CD4-positive, alpha-beta T cell (primary cell): Measurements from ENCODE around the gene MAD2L1BP. TPM values are rescaled to one million over a fixed set of nuclear protein-coding genes. Genes with fewer than 3 reads are reported as not detected.

Experiments used
- ATAC-seq: fragments of 200-7000 bp; cut with Tn5 transposase; one replicate; pipeline ENCODE4 v1.10.0; 2022; ENCODE audit warnings: mild to moderate bottlenecking; ENCODE audit not compliant: poor library complexity
- CTCF ChIA-PET: fragments of 350-600 bp; sonication (Branson Sonifier 250); formaldehyde crosslinking; loops from one replicate; lab custom pipeline; 2021; ENCODE audit warnings: antibody characterized with exemption, inconsistent platforms; lab: Charles Lee
- POLR2A ChIA-PET: fragments of 350-600 bp; sonication (Branson Sonifier 250); formaldehyde crosslinking; loops from one replicate; lab custom pipeline; 2021; ENCODE audit warnings: antibody characterized with exemption, inconsistent platforms; lab: Charles Lee
- DNase-seq, 14 experiments: peaks; one replicate each; pipeline ENCODE4 v3.0.0-alpha.2; 2013 to 2020; ENCODE audit warnings: mixed read lengths in 2 of 14
- H3K27ac ChIP-seq, 2 donors: one replicate each; pipeline versions ENCODE4 v1.5.1 to v1.7.0; 2013; ENCODE audit warnings: low read length in 2 of 2, low read depth in 1 of 2, mild to moderate bottlenecking in 1 of 2
- H3K27me3 ChIP-seq, 2 experiments: 1 replicate in 1 of 2; 2 replicates in 1 of 2; pipeline versions ENCODE4 v1.6.1 to v1.7.0; 2013; ENCODE audit warnings: low read length in 2 of 2, control low read depth in 1 of 2, mild to moderate bottlenecking in 1 of 2, moderate library complexity in 1 of 2; ENCODE audit not compliant: insufficient read depth in 2 of 2, control insufficient read depth in 1 of 2
- H3K36me3 ChIP-seq: one replicate; pipeline ENCODE4 v1.6.1; 2013; ENCODE audit warnings: low read length, control low read depth; ENCODE audit not compliant: insufficient read depth
- H3K4me1 ChIP-seq: one replicate; pipeline ENCODE4 v1.6.1; 2013; ENCODE audit warnings: low read length, control low read depth; ENCODE audit not compliant: insufficient read depth
- H3K4me3 ChIP-seq: one replicate; pipeline ENCODE4 v1.5.1; 2013; ENCODE audit warnings: mild to moderate bottlenecking, low read length, moderate library complexity
- H3K9me3 ChIP-seq, 2 experiments: 1 replicate in 1 of 2; 2 replicates in 1 of 2; pipeline versions ENCODE4 v1.6.1 to v1.7.0; 2013; ENCODE audit warnings: low read length in 2 of 2, mild to moderate bottlenecking in 2 of 2, control low read depth in 1 of 2, moderate library complexity in 1 of 2; ENCODE audit not compliant: control insufficient read depth in 1 of 2, insufficient read depth in 1 of 2
- H3K27ac Mint-ChIP-seq: one replicate; pipeline ENCODE4 v1.8.0; 2020; ENCODE audit warnings: mixed read lengths
- H3K27me3 Mint-ChIP-seq: one replicate; pipeline ENCODE4 v1.8.0; 2021; ENCODE audit warnings: mixed read lengths
- H3K36me3 Mint-ChIP-seq: one replicate; pipeline ENCODE4 v1.8.0; 2021; ENCODE audit warnings: low read depth, mixed read lengths
- H3K4me1 Mint-ChIP-seq: one replicate; pipeline ENCODE4 v1.8.0; 2021; ENCODE audit warnings: low read depth, mixed read lengths
- H3K4me3 Mint-ChIP-seq: one replicate; pipeline ENCODE4 v1.8.0; 2020; ENCODE audit warnings: mild to moderate bottlenecking, mixed read lengths
- H3K9me3 Mint-ChIP-seq: one replicate; pipeline ENCODE4 v1.8.0; 2020; ENCODE audit warnings: mixed read lengths
- intact Hi-C, 2 experiments: fragments of 100-400 bp; cut with DNase I in 1 of 2; cut with micrococcal nuclease in 1 of 2; formaldehyde crosslinking; loops; one replicate each; pipeline versions ENCODE4 v1.15.1 to v1.9.0; 2023 to 2025; cut with DNase I, micrococcal nuclease
- total RNA-seq, 174 experiments: library from RNA in 2 of 174; stranded (reverse) in 2 of 174; gene quantifications; one replicate each; pipeline ENCODE4 v1.2.3 and lab custom pipeline; 2021 to 2026
- TF ChIP-seq, protein P1 (sequence below): fragments of 200-600 bp; IDR thresholded peaks from one replicate; pipeline ENCODE4 v1.8.0; 2022; ENCODE audit warnings: antibody characterized with exemption, mild to moderate bottlenecking

MAD2L1BP gene
- total RNA-seq, 2 experiments from 2014 or later: 36.6 to 39.2 TPM

DNA sequence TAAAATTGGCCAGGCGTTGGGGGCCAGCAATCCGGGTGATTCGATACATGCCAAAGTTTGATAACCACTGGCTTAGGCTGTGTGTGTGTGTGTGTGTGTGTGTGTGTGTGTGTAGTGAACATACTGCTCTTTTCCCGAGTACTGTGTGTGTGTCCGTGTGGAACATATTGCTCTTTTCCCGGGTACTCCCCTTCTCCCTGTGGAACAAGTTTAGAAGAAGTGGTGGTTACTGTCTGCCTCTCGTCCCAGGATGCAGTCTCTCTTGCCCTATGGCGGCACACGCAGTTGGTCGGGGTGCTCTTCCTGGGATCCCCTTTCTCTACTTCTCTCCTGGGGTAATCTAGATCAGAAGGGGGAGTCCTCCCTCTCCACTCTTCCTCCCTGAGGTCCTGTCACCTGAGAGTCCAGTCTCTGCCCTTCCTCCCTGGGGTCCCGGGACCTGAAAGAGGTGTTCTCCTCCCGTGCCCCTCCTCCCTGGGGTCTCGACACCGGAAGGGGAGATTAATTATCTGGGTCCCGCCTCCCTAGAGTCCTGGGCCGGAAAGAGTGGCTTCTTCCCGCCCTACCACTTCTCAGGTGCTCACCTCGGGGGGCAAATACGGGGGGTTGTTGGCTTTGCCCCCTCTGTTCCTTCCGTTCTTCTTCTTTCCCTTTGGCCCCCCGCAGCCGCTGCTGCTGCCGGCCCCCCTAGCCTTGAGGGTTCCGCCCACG lies 7.1 kb upstream of the MAD2L1BP start:
- peaks cover 38% of the 10 kb centered on the region for H3K4me1 Mint-ChIP-seq
- peaks cover 40% of the 10 kb centered on the region for H3K4me1 ChIP-seq

DNA sequence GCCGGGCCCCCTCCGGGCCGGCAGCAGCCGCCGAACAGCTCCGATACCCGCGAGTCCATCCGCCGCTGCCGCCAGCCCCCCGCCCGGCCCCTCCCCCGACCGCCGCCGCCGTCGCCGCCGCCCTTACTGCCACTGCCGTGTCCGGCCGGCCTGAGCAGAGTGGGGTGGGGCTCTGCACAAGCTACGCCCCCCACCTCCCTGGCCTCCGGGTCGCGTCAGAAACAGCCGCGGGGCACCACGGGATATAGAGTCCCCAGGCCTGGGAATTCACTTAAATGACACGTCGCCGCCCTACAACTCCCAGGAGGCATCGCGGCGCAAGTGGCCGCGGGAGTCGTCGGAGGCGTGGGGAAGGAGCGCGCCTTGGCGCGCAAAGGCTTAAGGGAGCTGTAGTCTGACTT lies 6.5 kb upstream of the MAD2L1BP start, which contains the start of gene GTPBP2:
TSS of gene GTPBP2 (minus strand) at position 161 of the 401 bp plus-strand sequence. CDS start at position 59, 102 bp downstream.
- Histone ChIP-seq H3K27ac (peak within 1 kb of the TSS; percentile 86 to 90), H3K9me3 (no peaks in the 10 kb centered on the region), H3K36me3 (peaks cover 23% of the 10 kb centered on the region), H3K27me3 (no peaks in the 10 kb centered on the region), H3K4me1 (peaks cover 40% of the 10 kb centered on the region), H3K4me3 (peak within 1 kb of the TSS; percentile 92)
- DNase-seq (peak; percentile 86 to 98 (median 94)), ATAC-seq (peak; percentile 86)
- intact Hi-C loops: loop anchor here in 1 of 2 experiments (2.0 to 5.0 kb wide), 8 partner anchors 54 to 1892 kb away; partner anchors contain the start of genes ABCC10, CUL7, POLR1C and TFEB
- Mint-ChIP-seq H3K27me3 (no peaks in the 10 kb centered on the region), H3K4me3 (peak within 1 kb of the TSS; percentile 98), H3K9me3 (no peaks in the 10 kb centered on the region), H3K27ac (peak within 1 kb of the TSS; percentile 94), H3K36me3 (peaks cover 34% of the 10 kb centered on the region), H3K4me1 (peaks cover 38% of the 10 kb centered on the region)
- TF ChIP-seq, protein P1, sequence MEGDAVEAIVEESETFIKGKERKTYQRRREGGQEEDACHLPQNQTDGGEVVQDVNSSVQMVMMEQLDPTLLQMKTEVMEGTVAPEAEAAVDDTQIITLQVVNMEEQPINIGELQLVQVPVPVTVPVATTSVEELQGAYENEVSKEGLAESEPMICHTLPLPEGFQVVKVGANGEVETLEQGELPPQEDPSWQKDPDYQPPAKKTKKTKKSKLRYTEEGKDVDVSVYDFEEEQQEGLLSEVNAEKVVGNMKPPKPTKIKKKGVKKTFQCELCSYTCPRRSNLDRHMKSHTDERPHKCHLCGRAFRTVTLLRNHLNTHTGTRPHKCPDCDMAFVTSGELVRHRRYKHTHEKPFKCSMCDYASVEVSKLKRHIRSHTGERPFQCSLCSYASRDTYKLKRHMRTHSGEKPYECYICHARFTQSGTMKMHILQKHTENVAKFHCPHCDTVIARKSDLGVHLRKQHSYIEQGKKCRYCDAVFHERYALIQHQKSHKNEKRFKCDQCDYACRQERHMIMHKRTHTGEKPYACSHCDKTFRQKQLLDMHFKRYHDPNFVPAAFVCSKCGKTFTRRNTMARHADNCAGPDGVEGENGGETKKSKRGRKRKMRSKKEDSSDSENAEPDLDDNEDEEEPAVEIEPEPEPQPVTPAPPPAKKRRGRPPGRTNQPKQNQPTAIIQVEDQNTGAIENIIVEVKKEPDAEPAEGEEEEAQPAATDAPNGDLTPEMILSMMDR: no peak
- ChIA-PET POLR2A (interaction anchor here (0.5 to 1.7 kb wide), 28 partner anchors 9 to 1842 kb away, joined by 3 to 16 read pairs (median 4); partner anchors contain the start of genes ABCC10, BYSL, CNPY3 and HSP90AB1), CTCF (interaction anchor here (0.6 to 1.7 kb wide), 5 partner anchors 21 to 684 kb away, joined by 3 to 7 read pairs (median 3); partner anchors contain the start of genes AARS2 and DNPH1)

More for the DNA sequence above, 7.1 kb upstream of the MAD2L1BP start:
- H3K36me3 ChIP-seq: peaks cover 28% of the 10 kb centered on the region
- Mint-ChIP-seq H3K27ac (peak overlapping the region; percentile 94), H3K36me3 (peaks cover 40% of the 10 kb centered on the region), H3K9me3 (no peaks in the 10 kb centered on the region), H3K27me3 (no peaks in the 10 kb centered on the region), H3K4me3 (peak overlapping the region; percentile 98)
- DNase-seq: peak; percentile 22 to 72 (median 41)
- no peaks in the 10 kb centered on the region for H3K27me3 ChIP-seq
- POLR2A ChIA-PET: interaction anchor here (0.5 to 1.7 kb wide), 17 partner anchors 8 to 857 kb away, joined by 3 to 10 read pairs (median 3); partner anchors contain the start of genes ABCC10, CNPY3, KLHDC3 and MEA1
- intact Hi-C loops: loop anchor here in 1 of 2 experiments (2.0 to 5.0 kb wide), 8 partner anchors 54 to 1891 kb away; partner anchors contain the start of genes ABCC10, CUL7, POLR1C and TFEB
- CTCF ChIA-PET: interaction anchor here (1.1 to 1.9 kb wide), 3 partner anchors 20 to 399 kb away, joined by 3 to 7 read pairs (median 4); partner anchors contain the start of gene DNPH1
- peak; percentile 37 for ATAC-seq
- TF ChIP-seq, protein P1: no peak
- H3K27ac ChIP-seq: peak overlapping the region; percentile 75 to 87
- H3K4me3 ChIP-seq: peak overlapping the region; percentile 92
- no peaks in the 10 kb centered on the region for H3K9me3 ChIP-seq
